DOHH2 (cell line): ENCODE measurements around the gene OSBPL10.

Source experiments
- CTCF ChIP-seq: fragments of 200-600 bp; sonication (generic); IDR thresholded peaks from one replicate; pipeline ENCODE4 v1.5.1; 2014; ENCODE audit warnings: antibody characterized with exemption, mild to moderate bottlenecking, low read depth, low read length; ENCODE audit not compliant: poor library complexity, severe bottlenecking
- EZH2phosphoT487 ChIP-seq: fragments of 200-600 bp; sonication (generic); IDR thresholded peaks from 2 replicates; pipeline ENCODE4 v1.6.1; 2017; ENCODE audit warnings: borderline replicate concordance, mild to moderate bottlenecking, antibody characterized with exemption, low read length, moderate library complexity, mixed read lengths

GRCh38 chr3:31934866-31935265, 46.2 kb downstream of the OSBPL10 start:
- no peak for TF ChIP-seq CTCF
- TF ChIP-seq EZH2phosphoT487: no peak
